Body of pancreas (tissue), 4 donors: Measurements from ENCODE around the gene NAP1L2.

Experiments used
- POLR2A ChIP-seq, 3 donors: fragments of 450-650 bp; IDR thresholded peaks; one replicate each; pipeline ENCODE4 v1.6.1; 2016; ENCODE audit warnings: antibody characterized with exemption in 3 of 3, mild to moderate bottlenecking in 2 of 3
- TF ChIP-seq, protein P1 (sequence below), 7 experiments: fragments of 450-650 bp in 4 of 7; fragments of 200-600 bp in 3 of 7; sonication (generic) in 3 of 7; IDR thresholded peaks; one replicate each; pipeline ENCODE4 v1.5.1; 2016 to 2019; ENCODE audit warnings: antibody characterized with exemption in 7 of 7

DNA sequence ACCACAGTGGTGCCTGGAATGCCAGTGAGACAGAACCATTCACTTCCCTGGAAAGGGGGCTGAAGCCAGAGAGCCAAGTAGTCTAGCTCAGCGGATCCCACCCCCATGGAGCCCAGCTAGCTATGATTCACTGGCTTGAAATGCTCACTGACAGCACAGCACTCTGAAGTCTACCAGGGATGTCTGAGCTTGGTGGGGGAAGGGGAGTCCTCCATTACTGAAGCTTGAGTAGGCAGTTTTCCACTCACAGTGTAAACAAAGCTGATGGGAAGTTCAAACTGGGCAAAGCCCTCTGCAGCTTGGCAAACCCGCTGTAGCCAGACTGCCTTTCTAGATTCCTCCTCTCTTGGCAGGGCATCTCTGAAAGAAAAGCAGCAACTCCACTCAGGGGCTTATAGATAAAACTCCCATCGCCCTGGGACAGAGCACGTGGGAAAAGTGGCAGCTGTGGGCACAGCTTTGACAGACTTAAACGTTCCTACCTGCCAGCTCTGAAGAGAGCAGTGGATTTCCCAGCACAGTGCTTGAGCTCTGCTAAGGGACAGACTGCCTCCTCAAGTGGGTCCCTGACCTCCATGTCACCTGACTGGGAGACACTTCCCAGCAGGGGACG, 32.0 kb downstream of the NAP1L2 start:
- no peak for TF ChIP-seq POLR2A (IDR thresholded peaks at IDR 0.05)
- TF ChIP-seq, protein P1, sequence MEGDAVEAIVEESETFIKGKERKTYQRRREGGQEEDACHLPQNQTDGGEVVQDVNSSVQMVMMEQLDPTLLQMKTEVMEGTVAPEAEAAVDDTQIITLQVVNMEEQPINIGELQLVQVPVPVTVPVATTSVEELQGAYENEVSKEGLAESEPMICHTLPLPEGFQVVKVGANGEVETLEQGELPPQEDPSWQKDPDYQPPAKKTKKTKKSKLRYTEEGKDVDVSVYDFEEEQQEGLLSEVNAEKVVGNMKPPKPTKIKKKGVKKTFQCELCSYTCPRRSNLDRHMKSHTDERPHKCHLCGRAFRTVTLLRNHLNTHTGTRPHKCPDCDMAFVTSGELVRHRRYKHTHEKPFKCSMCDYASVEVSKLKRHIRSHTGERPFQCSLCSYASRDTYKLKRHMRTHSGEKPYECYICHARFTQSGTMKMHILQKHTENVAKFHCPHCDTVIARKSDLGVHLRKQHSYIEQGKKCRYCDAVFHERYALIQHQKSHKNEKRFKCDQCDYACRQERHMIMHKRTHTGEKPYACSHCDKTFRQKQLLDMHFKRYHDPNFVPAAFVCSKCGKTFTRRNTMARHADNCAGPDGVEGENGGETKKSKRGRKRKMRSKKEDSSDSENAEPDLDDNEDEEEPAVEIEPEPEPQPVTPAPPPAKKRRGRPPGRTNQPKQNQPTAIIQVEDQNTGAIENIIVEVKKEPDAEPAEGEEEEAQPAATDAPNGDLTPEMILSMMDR (IDR thresholded peaks at IDR 0.05): no peak
